ENCODE results near the gene PLXNB2.

Gene PLXNB2

GRCh38 chr22:50249341-50250248 lies 57.9 kb downstream of the PLXNB2 start:
- no peak for DNase-seq

- DNase-seq: no peak
Measured at GRCh38 chr22:50248196-50249081, 59.0 kb downstream of the PLXNB2 start.

- DNase-seq: no peak
Measured at GRCh38 chr22:50247748-50248147, 59.7 kb downstream of the PLXNB2 start.

- DNase-seq: no peak
Measured at GRCh38 chr22:50246242-50247175, 60.9 kb downstream of the PLXNB2 start.

GRCh38 chr22:50245214-50246072 lies 62.0 kb downstream of the PLXNB2 start:
- no peak for DNase-seq

- DNase-seq: no peak
Measured at GRCh38 chr22:50244420-50245213, 62.8 kb downstream of the PLXNB2 start, which contains the start of gene TUBGCP6. TUBGCP6 (minus strand) TSS chr22:50245023; CDS start chr22:50244459, 564 bp downstream.

GRCh38 chr22:50243685-50244419 lies 63.6 kb downstream of the PLXNB2 start:
- no peak for DNase-seq

- no peak for DNase-seq
Measured at GRCh38 chr22:50242406-50242949, 65.0 kb downstream of the PLXNB2 start.

GRCh38 chr22:50238755-50239154 lies 68.7 kb downstream of the PLXNB2 start:
- DNase-seq: no peak

GRCh38 chr22:50236731-50237409 lies 70.6 kb downstream of the PLXNB2 start:
- DNase-seq: no peak

- DNase-seq: no peak
Measured at GRCh38 chr22:50233223-50233622, 74.2 kb downstream of the PLXNB2 start.

GRCh38 chr22:50232481-50233151 lies 74.8 kb downstream of the PLXNB2 start:
- DNase-seq: no peak

- no peak for DNase-seq
Measured at GRCh38 chr22:50229370-50229769, 78.1 kb downstream of the PLXNB2 start.

- no peak for DNase-seq
Measured at GRCh38 chr22:50228366-50228765, 79.1 kb downstream of the PLXNB2 start.

GRCh38 chr22:50227579-50228215 lies 79.7 kb downstream of the PLXNB2 start:
- no peak for DNase-seq

GRCh38 chr22:50226875-50227165 lies 80.6 kb downstream of the PLXNB2 start:
- no peak for DNase-seq

- DNase-seq: no peak
Measured at GRCh38 chr22:50226063-50226874, 81.2 kb downstream of the PLXNB2 start.

Data from NCI-H1417 treated with DMSO at 0.1 percent for 48 hours (cell line).